SK-N-SH (cell line): ENCODE results near the gene GRB7.

Experiments used
- EZH2phosphoT487 ChIP-seq: fragments of 200-600 bp; sonication (generic); IDR thresholded peaks from 2 replicates; pipeline ENCODE4 v1.6.1; 2017; ENCODE audit warnings: low read depth, mixed run types, mild to moderate bottlenecking, antibody characterized with exemption, moderate library complexity, borderline replicate concordance
- NRF1 ChIP-seq: IDR thresholded peaks from 2 replicates; pipeline ENCODE4 v1.6.1; 2012; ENCODE audit warnings: low read depth, mild to moderate bottlenecking, low read length
- POLR2AphosphoS5 ChIP-seq: IDR thresholded peaks from 2 replicates; pipeline ENCODE4 v1.6.1; 2012; ENCODE audit warnings: low read depth, low read length
- RAD21 ChIP-seq: IDR thresholded peaks from 2 replicates; pipeline ENCODE4 v1.6.1; 2012; ENCODE audit warnings: mild to moderate bottlenecking, low read length
- RXRA ChIP-seq: IDR thresholded peaks from 2 replicates; pipeline ENCODE4 v1.4.0; 2012; ENCODE audit warnings: low read depth, mild to moderate bottlenecking, borderline replicate concordance
- TF ChIP-seq, protein P1 (sequence below): fragments of 200-600 bp; sonication (generic); IDR thresholded peaks from 2 replicates; pipeline ENCODE4 v1.6.1; 2017; ENCODE audit warnings: antibody characterized with exemption, mild to moderate bottlenecking, moderate library complexity
- TF ChIP-seq, protein P2 (sequence below): IDR thresholded peaks from 2 replicates; pipeline ENCODE4 v1.4.0; 2012; ENCODE audit warnings: low read depth, borderline replicate concordance
- TF ChIP-seq, protein P3 (sequence below): IDR thresholded peaks from 2 replicates; pipeline ENCODE4 v1.4.0; 2012; ENCODE audit warnings: low read depth, borderline replicate concordance
- TF ChIP-seq, protein P4 (sequence below): IDR thresholded peaks from 2 replicates; pipeline ENCODE4 v1.4.0; 2012; ENCODE audit warnings: low read depth

DNA sequence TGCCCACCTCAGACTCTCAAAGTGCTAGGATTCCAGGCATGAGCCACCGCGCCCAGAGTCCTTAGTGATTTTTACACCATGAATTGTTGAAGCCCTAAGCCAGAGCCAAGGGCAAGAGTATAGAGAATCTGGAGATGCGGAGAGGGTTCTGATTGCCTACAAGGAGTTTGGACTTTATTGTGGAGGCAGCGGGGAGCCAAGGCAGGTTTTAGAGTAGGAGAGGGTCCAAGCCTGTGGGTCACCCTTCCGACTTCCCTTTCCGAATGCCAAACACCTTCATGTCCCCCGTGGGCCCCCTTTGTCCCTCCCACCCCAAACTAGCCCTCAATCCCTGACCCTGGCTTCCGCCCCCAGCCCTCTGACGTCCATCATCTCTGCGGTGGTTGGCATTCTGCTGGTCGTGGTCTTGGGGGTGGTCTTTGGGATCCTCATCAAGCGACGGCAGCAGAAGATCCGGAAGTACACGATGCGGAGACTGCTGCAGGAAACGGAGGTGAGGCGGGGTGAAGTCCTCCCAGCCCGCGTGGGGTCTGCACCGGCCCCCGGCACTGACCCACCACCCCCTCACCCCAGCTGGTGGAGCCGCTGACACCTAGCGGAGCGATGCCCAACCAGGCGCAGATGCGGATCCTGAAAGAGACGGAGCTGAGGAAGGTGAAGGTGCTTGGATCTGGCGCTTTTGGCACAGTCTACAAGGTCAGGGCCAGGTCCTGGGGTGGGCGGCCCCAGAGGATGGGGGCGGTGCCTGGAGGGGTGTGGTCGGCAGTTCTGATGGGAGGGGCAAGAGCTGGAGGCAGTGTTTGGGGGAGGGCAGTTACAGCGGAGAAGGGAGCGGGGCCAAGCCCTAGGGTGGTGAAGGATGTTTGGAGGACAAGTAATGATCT is 14.5 kb upstream of the GRB7 start:
- TF ChIP-seq, protein P1, sequence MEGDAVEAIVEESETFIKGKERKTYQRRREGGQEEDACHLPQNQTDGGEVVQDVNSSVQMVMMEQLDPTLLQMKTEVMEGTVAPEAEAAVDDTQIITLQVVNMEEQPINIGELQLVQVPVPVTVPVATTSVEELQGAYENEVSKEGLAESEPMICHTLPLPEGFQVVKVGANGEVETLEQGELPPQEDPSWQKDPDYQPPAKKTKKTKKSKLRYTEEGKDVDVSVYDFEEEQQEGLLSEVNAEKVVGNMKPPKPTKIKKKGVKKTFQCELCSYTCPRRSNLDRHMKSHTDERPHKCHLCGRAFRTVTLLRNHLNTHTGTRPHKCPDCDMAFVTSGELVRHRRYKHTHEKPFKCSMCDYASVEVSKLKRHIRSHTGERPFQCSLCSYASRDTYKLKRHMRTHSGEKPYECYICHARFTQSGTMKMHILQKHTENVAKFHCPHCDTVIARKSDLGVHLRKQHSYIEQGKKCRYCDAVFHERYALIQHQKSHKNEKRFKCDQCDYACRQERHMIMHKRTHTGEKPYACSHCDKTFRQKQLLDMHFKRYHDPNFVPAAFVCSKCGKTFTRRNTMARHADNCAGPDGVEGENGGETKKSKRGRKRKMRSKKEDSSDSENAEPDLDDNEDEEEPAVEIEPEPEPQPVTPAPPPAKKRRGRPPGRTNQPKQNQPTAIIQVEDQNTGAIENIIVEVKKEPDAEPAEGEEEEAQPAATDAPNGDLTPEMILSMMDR, result no peak
- no peak for TF ChIP-seq EZH2phosphoT487
- TF ChIP-seq NRF1, result no peak
- TF ChIP-seq, protein P2, sequence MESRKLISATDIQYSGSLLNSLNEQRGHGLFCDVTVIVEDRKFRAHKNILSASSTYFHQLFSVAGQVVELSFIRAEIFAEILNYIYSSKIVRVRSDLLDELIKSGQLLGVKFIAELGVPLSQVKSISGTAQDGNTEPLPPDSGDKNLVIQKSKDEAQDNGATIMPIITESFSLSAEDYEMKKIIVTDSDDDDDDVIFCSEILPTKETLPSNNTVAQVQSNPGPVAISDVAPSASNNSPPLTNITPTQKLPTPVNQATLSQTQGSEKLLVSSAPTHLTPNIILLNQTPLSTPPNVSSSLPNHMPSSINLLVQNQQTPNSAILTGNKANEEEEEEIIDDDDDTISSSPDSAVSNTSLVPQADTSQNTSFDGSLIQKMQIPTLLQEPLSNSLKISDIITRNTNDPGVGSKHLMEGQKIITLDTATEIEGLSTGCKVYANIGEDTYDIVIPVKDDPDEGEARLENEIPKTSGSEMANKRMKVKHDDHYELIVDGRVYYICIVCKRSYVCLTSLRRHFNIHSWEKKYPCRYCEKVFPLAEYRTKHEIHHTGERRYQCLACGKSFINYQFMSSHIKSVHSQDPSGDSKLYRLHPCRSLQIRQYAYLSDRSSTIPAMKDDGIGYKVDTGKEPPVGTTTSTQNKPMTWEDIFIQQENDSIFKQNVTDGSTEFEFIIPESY, result no peak
- TF ChIP-seq RAD21, result no peak
- TF ChIP-seq POLR2AphosphoS5, result no peak
- TF ChIP-seq, protein P3, sequence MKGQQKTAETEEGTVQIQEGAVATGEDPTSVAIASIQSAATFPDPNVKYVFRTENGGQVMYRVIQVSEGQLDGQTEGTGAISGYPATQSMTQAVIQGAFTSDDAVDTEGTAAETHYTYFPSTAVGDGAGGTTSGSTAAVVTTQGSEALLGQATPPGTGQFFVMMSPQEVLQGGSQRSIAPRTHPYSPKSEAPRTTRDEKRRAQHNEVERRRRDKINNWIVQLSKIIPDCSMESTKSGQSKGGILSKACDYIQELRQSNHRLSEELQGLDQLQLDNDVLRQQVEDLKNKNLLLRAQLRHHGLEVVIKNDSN, result no peak
- no peak for TF ChIP-seq RXRA
- TF ChIP-seq, protein P4, sequence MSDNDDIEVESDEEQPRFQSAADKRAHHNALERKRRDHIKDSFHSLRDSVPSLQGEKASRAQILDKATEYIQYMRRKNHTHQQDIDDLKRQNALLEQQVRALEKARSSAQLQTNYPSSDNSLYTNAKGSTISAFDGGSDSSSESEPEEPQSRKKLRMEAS, result no peak
